Tibial artery (tissue), 4 donors: Measurements from ENCODE around the gene CCNY.

ENCODE experiments used
- DNase-seq, 2 donors: peaks; one replicate each; pipeline ENCODE4 v3.0.0-alpha.2; 2019
- H3K27ac ChIP-seq, 2 donors: fragments of 200-600 bp; sonication (generic) in 1 of 2; 1 replicate in 1 of 2; 2 replicates in 1 of 2; pipeline ENCODE4 v1.5.1; 2018 to 2019; ENCODE audit warnings: mild to moderate bottlenecking in 1 of 2
- H3K27me3 ChIP-seq, 2 donors: fragments of 200-600 bp; sonication (generic) in 1 of 2; one replicate each; pipeline versions ENCODE4 v1.5.1 to v1.6.0; 2016 to 2019
- H3K36me3 ChIP-seq, 3 donors: fragments of 200-600 bp; sonication (generic) in 2 of 3; one replicate each; pipeline ENCODE4 v1.5.1; 2016 to 2019; ENCODE audit warnings: mild to moderate bottlenecking in 2 of 3
- H3K4me1 ChIP-seq, 4 donors: fragments of 200-600 bp; sonication (generic) in 2 of 4; 1 replicate in 3 of 4; 2 replicates in 1 of 4; pipeline ENCODE4 v1.5.1; 2016 to 2019
- H3K4me3 ChIP-seq, 2 donors: fragments of 200-600 bp; sonication (generic) in 1 of 2; 1 replicate in 1 of 2; 2 replicates in 1 of 2; pipeline ENCODE4 v1.5.1; 2018 to 2019; ENCODE audit warnings: mild to moderate bottlenecking in 2 of 2
- H3K9me3 ChIP-seq, 3 donors: fragments of 200-600 bp; sonication (generic) in 1 of 3; one replicate each; pipeline ENCODE4 v1.5.1; 2016 to 2019
- intact Hi-C: fragments of 100-400 bp; cut with DNase I; formaldehyde crosslinking; loops from one replicate; pipeline ENCODE4 v1.15.0; 2023; ENCODE audit warnings: low total_unique reads
- TF ChIP-seq, protein P1 (sequence below), 2 experiments: fragments of 200-600 bp in 1 of 2; fragments of 450-650 bp in 1 of 2; IDR thresholded peaks; one replicate each; pipeline ENCODE4 v1.5.1; 2017 to 2019; ENCODE audit warnings: antibody characterized with exemption in 2 of 2, mild to moderate bottlenecking in 1 of 2, moderate library complexity in 1 of 2

Gene CCNY

GRCh38 chr10:35540296-35541164 lies 204.2 kb downstream of the CCNY start:
- peaks cover 0 to 4% (median 0%) of the 10 kb centered on the region in 4 donors for H3K4me1 ChIP-seq
- no peak overlapping the region for H3K27ac ChIP-seq
- TF ChIP-seq, protein P1, sequence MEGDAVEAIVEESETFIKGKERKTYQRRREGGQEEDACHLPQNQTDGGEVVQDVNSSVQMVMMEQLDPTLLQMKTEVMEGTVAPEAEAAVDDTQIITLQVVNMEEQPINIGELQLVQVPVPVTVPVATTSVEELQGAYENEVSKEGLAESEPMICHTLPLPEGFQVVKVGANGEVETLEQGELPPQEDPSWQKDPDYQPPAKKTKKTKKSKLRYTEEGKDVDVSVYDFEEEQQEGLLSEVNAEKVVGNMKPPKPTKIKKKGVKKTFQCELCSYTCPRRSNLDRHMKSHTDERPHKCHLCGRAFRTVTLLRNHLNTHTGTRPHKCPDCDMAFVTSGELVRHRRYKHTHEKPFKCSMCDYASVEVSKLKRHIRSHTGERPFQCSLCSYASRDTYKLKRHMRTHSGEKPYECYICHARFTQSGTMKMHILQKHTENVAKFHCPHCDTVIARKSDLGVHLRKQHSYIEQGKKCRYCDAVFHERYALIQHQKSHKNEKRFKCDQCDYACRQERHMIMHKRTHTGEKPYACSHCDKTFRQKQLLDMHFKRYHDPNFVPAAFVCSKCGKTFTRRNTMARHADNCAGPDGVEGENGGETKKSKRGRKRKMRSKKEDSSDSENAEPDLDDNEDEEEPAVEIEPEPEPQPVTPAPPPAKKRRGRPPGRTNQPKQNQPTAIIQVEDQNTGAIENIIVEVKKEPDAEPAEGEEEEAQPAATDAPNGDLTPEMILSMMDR (IDR thresholded peaks at IDR 0.05) = no peak
- intact Hi-C loops = no loop called here
- peaks cover 10 to 40% (median 27%) of the 10 kb centered on the region in 3 donors for H3K36me3 ChIP-seq
- no peaks in the 10 kb centered on the region for H3K27me3 ChIP-seq
- H3K9me3 ChIP-seq = no peaks in the 10 kb centered on the region
- no peak for DNase-seq
- no peak overlapping the region for H3K4me3 ChIP-seq

DNA sequence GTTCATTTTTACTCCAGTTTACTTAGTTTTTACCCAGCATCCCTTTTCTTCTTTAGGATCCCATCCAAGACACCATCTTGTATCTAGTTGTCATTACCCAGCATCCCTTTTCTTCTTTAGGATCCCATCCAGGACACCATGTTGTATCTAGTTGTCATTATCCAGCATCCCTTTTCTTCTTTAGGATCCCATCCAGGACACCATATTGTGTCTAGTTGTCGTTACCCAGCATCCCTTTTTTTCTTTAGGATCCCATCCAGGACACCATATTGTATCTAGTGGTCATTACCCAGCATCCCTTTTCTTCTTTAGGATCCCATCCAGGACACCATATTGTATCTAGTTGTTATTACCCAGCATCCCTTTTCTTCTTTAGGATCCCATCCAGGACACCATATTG lies 205.4 kb downstream of the CCNY start:
- Histone ChIP-seq H3K4me1 (peaks cover 0 to 13% (median 5%) of the 10 kb centered on the region in 4 donors), H3K9me3 (no peaks in the 10 kb centered on the region), H3K4me3 (no peak overlapping the region), H3K36me3 (peaks cover 10 to 30% (median 15%) of the 10 kb centered on the region in 3 donors), H3K27ac (no peak overlapping the region), H3K27me3 (no peaks in the 10 kb centered on the region)
- no peak for DNase-seq
- TF ChIP-seq, protein P1 (IDR thresholded peaks at IDR 0.05) = no peak
- intact Hi-C loops = no loop called here

- no peaks in the 10 kb centered on the region for H3K9me3 ChIP-seq
- H3K4me1 ChIP-seq = peaks cover 0 to 16% (median 7%) of the 10 kb centered on the region in 4 donors
- TF ChIP-seq, protein P1 (IDR thresholded peaks at IDR 0.05) = no peak
- H3K36me3 ChIP-seq = peaks cover 9 to 24% (median 12%) of the 10 kb centered on the region in 3 donors
- intact Hi-C loops = no loop called here
- no peak overlapping the region for H3K27ac ChIP-seq
- DNase-seq = no peak
- H3K4me3 ChIP-seq = no peak overlapping the region
- H3K27me3 ChIP-seq = no peaks in the 10 kb centered on the region
Measured at GRCh38 chr10:35542303-35542702, 206.0 kb downstream of the CCNY start.

- Histone ChIP-seq H3K4me1 (peaks cover 0 to 19% (median 7%) of the 10 kb centered on the region in 4 donors), H3K27ac (no peak overlapping the region)
Measured at GRCh38 chr10:35545079-35545657, 208.9 kb downstream of the CCNY start.

DNA sequence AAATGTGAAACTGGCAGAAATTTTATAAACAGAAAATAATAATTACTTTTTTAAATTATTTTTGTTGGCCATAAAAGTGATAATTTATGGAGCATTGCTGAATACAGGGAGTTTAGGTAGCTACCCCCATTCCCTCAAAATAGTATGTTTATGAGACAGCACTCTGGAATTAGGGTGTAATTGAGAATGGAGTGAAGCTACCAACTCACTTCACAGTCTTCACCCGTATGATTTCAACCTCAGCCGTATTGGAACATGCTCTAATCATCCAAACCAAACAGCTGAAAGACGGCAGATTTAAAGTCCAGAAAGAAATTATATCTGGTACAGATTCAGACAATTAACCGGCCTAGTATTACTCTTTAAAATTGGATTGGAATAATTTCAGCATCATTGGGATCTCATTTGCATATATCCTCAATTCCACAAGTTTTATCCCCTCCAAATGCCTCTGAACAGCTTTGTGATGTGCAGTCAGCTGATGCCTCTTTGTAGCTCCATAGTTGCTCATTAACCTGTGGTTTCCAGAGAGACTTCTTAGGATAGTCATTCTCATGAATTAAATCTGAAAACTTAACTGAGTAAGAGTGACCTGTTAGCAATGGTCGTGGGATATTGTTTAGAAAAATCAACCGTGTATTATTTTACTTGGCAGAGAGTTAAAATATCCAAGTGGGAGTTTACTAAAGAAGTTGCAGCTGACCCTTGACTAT lies 209.7 kb downstream of the CCNY start:
- DNase-seq = no peak
- H3K36me3 ChIP-seq = peaks cover 7 to 19% (median 17%) of the 10 kb centered on the region in 3 donors
- intact Hi-C loops = no loop called here

More at GRCh38 chr10:35545079-35545657, 208.9 kb downstream of the CCNY start:
- Histone ChIP-seq H3K9me3 (no peaks in the 10 kb centered on the region), H3K4me3 (no peak overlapping the region), H3K27me3 (no peaks in the 10 kb centered on the region), H3K36me3 (peaks cover 7 to 19% (median 17%) of the 10 kb centered on the region in 3 donors)
- TF ChIP-seq, protein P1 (IDR thresholded peaks at IDR 0.05) = no peak
- DNase-seq = no peak
- intact Hi-C loops = no loop called here

More for the DNA sequence above, 209.7 kb downstream of the CCNY start:
- Histone ChIP-seq H3K4me1 (peaks cover 0 to 19% (median 7%) of the 10 kb centered on the region in 4 donors), H3K4me3 (no peak overlapping the region), H3K9me3 (no peaks in the 10 kb centered on the region), H3K27me3 (no peaks in the 10 kb centered on the region), H3K27ac (no peak overlapping the region)
- TF ChIP-seq, protein P1 (IDR thresholded peaks at IDR 0.05) = no peak
